GM12878 (cell line): ENCODE results near the gene OPCML. TPM values are rescaled to one million over a fixed set of nuclear protein-coding genes. Genes with fewer than 3 reads are reported as not detected.

ENCODE experiments used
- ATAC-seq: fragments of 200-7000 bp; cut with Tn5 transposase; 3 replicates; pipeline ENCODE4 v1.9.1; 2020; ENCODE audit warnings: mild to moderate bottlenecking, moderate library complexity
- BruUV-seq: library from RNA; stranded (reverse); fragments of 400-500 nt; replicated peaks from 2 replicates; lab custom pipeline; 2021; lab: Mats Ljungman, UMichigan
- CTCF ChIA-PET: fragments of 300-600 bp; sonication (Branson Sonifier 250); formaldehyde crosslinking; extraction: SDS; loops from one replicate; lab custom pipeline; 2021; ENCODE audit warnings: inconsistent platforms; lab: Yijun Ruan, JAX
- POLR2A ChIA-PET: fragments of 350-600 bp; formaldehyde crosslinking; extraction: SDS; loops from one replicate; lab custom pipeline; 2021; ENCODE audit warnings: inconsistent platforms; lab: Charles Lee
- RAD21 ChIA-PET: fragments of 300-600 bp; sonication (Branson Sonifier 250); formaldehyde crosslinking; loops from one replicate; lab custom pipeline; 2023; ENCODE audit warnings: antibody characterized with exemption; ENCODE audit not compliant: unreplicated experiment; lab: Charles Lee
- SMC1A ChIA-PET: fragments of 300-600 bp; sonication (Branson Sonifier 250); formaldehyde crosslinking; loops from one replicate; lab custom pipeline; 2023; ENCODE audit not compliant: unreplicated experiment, uncharacterized antibody; lab: Charles Lee
- DNase-seq: peaks from one replicate; pipeline ENCODE4 v3.0.0-alpha.2; 2011; ENCODE audit warnings: low read depth, low spot score
- FAIRE-seq: peaks from 3 replicates; lab custom pipeline; 2011; peaks lifted over from hg19 to GRCh38; lab: Jason Lieb, UNC
- H2AFZ ChIP-seq: 2 replicates; pipeline ENCODE4 v1.6.0; 2011; ENCODE audit warnings: low read depth, low read length, control low read depth; ENCODE audit not compliant: control insufficient read depth
- H3K27ac ChIP-seq: 2 replicates; pipeline ENCODE4 v1.5.1; 2011; ENCODE audit warnings: control low read depth; ENCODE audit not compliant: control insufficient read depth, insufficient read depth
- H3K27me3 ChIP-seq, 2 experiments: replicated peaks in 1 of 2; 2 replicates each; pipeline versions ENCODE4 v1.6.0 to v1.6.1; 2011; ENCODE audit warnings: low read length in 1 of 2; ENCODE audit not compliant: control insufficient read depth in 2 of 2, insufficient read depth in 2 of 2
- H3K36me3 ChIP-seq, 2 experiments: 2 replicates each; pipeline ENCODE4 v1.5.1; 2011; ENCODE audit warnings: low read length in 1 of 2; ENCODE audit not compliant: control insufficient read depth in 2 of 2, insufficient read depth in 2 of 2
- H3K4me1 ChIP-seq: 2 replicates; pipeline ENCODE4 v1.6.1; 2011; ENCODE audit warnings: mild to moderate bottlenecking, low read length, moderate library complexity, mixed read lengths; ENCODE audit not compliant: control insufficient read depth, insufficient read depth
- H3K4me2 ChIP-seq: 2 replicates; pipeline ENCODE4 v1.6.0; 2011; ENCODE audit warnings: control low read depth; ENCODE audit not compliant: control insufficient read depth, insufficient read depth
- H3K4me3 ChIP-seq: fragments of 200-600 bp; sonication (generic); 2 replicates; pipeline ENCODE4 v1.5.1; 2016
- H3K79me2 ChIP-seq: 2 replicates; pipeline ENCODE4 v1.6.0; 2011; ENCODE audit warnings: low read length; ENCODE audit not compliant: control insufficient read depth, insufficient read depth
- H3K9ac ChIP-seq: 2 replicates; pipeline ENCODE4 v1.8.0; 2011; ENCODE audit warnings: low read length, control low read depth, mixed read lengths; ENCODE audit not compliant: control insufficient read depth, insufficient read depth
- H3K9me3 ChIP-seq: replicated peaks from 3 replicates; pipeline ENCODE4 v1.5.1; 2011; ENCODE audit warnings: mild to moderate bottlenecking, low read length; ENCODE audit not compliant: control insufficient read depth, insufficient read depth
- H4K20me1 ChIP-seq: 2 replicates; pipeline ENCODE4 v1.6.0; 2011; ENCODE audit not compliant: control insufficient read depth, insufficient read depth
- BCL11A ChIP-seq: IDR thresholded peaks from 2 replicates; pipeline ENCODE4 v1.6.1; 2011; ENCODE audit warnings: low read depth, low read length
- BCLAF1 ChIP-seq: fragments of 450-650 bp; IDR thresholded peaks from 2 replicates; pipeline ENCODE4 v1.6.1; 2017; ENCODE audit warnings: antibody characterized with exemption, mild to moderate bottlenecking, moderate library complexity
- CUX1 ChIP-seq: IDR thresholded peaks from 2 replicates; pipeline ENCODE4 v1.6.1; 2012; ENCODE audit warnings: improper control_type of control experiment, low read depth, low read length; ENCODE audit not compliant: insufficient replicate concordance
- EP300 ChIP-seq, 2 experiments: fragments of 150-350 bp in 1 of 2; IDR thresholded peaks; 2 replicates each; pipeline ENCODE4 v1.6.1; 2011 to 2012; ENCODE audit warnings: low read depth in 2 of 2, low read length in 2 of 2, borderline replicate concordance in 1 of 2, improper control_type of control experiment in 1 of 2, inconsistent platforms in 1 of 2; ENCODE audit not compliant: control insufficient read depth in 1 of 2
- IKZF1 ChIP-seq: fragments of 450-650 bp; conservative IDR thresholded peaks from 2 replicates; pipeline ENCODE4 v1.6.1; 2017; ENCODE audit warnings: antibody characterized with exemption, mild to moderate bottlenecking
- MTA2 ChIP-seq: fragments of 450-650 bp; IDR thresholded peaks from 2 replicates; pipeline ENCODE4 v1.6.1; 2016; ENCODE audit warnings: low read depth, mild to moderate bottlenecking, moderate library complexity
- PML ChIP-seq: IDR thresholded peaks from 2 replicates; pipeline ENCODE4 v1.6.1; 2012; ENCODE audit warnings: low read length, inconsistent platforms
- POLR2AphosphoS2 ChIP-seq: IDR thresholded peaks from 2 replicates; pipeline ENCODE4 v1.6.1; 2011; ENCODE audit warnings: low read depth, mild to moderate bottlenecking, low read length, improper control_type of control experiment, moderate library complexity
- RCOR1 ChIP-seq: conservative IDR thresholded peaks from 2 replicates; pipeline ENCODE4 v1.6.1; 2012; ENCODE audit warnings: low read depth, low read length, improper control_type of control experiment
- ZNF592 ChIP-seq: fragments of 450-650 bp; IDR thresholded peaks from 2 replicates; pipeline ENCODE4 v1.6.1; 2017; ENCODE audit warnings: mild to moderate bottlenecking, moderate library complexity
- WGBS: methylation state at CpG from one replicate; pipeline ENCODE4 v1.1.6; 2016; ENCODE audit warnings: low lambda C conversion rate; ENCODE audit not compliant: insufficient replicate concordance, insufficient coverage; ENCODE audit errors: missing lambda C conversion rate; 5-methylcytosine and 5-hydroxymethylcytosine counted together
- in situ Hi-C: fragments of 300-500 bp; cut with MboI; formaldehyde crosslinking; loops from 9 replicates; pipeline ENCODE4 v1.14.3; 2018; ENCODE audit warnings: mixed read lengths
- intact Hi-C: fragments of 100-400 bp; cut with micrococcal nuclease; formaldehyde crosslinking; loops from one replicate; pipeline ENCODE4 v1.14.2; 2022; ENCODE audit not compliant: unreplicated experiment
- polyA plus RNA-seq, 11 experiments: library from polyadenylated mRNA; depleted of rRNA in 4 of 11; unstranded in 6 of 11; stranded (reverse) in 5 of 11; fragments of >200 nt; fragmentation: Nextera tagmentation in 4 of 11; fragmentation: Illumina TruSeq in 1 of 11; extraction: Ambion mirVana in 4 of 11; extraction: Trizol in 1 of 11; gene quantifications; 1 replicate in 1 of 11; 2 replicates in 10 of 11; pipeline versions ENCODE4 v1.2.1 to v1.2.3, GENCODE V29; 2011 to 2016; ENCODE audit warnings: inconsistent platforms in 2 of 11, missing spikeins in 2 of 11, low read depth in 1 of 11
- total RNA-seq, 4 experiments: library from RNA; depleted of rRNA in 3 of 4; stranded (reverse); fragments of >200 nt in 3 of 4; fragmentation: Illumina TruSeq in 1 of 4; extraction: Trizol in 1 of 4; gene quantifications; 2 replicates each; pipeline versions ENCODE4 v1.2.1 to v1.2.3, GENCODE V29; 2013 to 2021

OPCML gene
- total and polyA plus RNA-seq, 10 of the 15 experiments (the other 5 are each of a cell fraction or from before 2014, with no cell fraction given), result 0.84 TPM; not detected in 9

GRCh38 chr11:132878111-132878510 lies 654.2 kb downstream of the OPCML start:
- Histone ChIP-seq H3K9me3 (no peaks in the 10 kb centered on the region), H3K4me2 (no peak overlapping the region), H3K27me3 (peaks cover 0 to 2% of the 10 kb centered on the region in 2 experiments; a peak in 2 of 4 replicates), H3K36me3 (no peaks in the 10 kb centered on the region), H3K27ac (no peak overlapping the region), H4K20me1 (no peaks in the 10 kb centered on the region), H2AFZ (no peak overlapping the region), H3K4me1 (no peaks in the 10 kb centered on the region), H3K9ac (no peak overlapping the region), H3K4me3 (no peak overlapping the region), H3K79me2 (no peaks in the 10 kb centered on the region)
- in situ Hi-C loops, result no loop called here
- ATAC-seq (no peak), DNase-seq (no peak), FAIRE-seq (no peak)
- ChIA-PET SMC1A (no interaction called here), RAD21 (no interaction called here), POLR2A (no interaction called here), CTCF (no interaction called here)
- BruUV-seq, result no TSS peak
- intact Hi-C loops, result no loop called here
- WGBS, result 56% methylated on average over 5 of the region's 5 CpGs
- TF ChIP-seq MTA2 (no peak), PML (no peak), BCLAF1 (no peak), POLR2AphosphoS2 (no peak), BCL11A (no peak), EP300 (IDR thresholded peaks at IDR 0.05; ENCODE audit: borderline replicate concordance in 1 of 2, control insufficient read depth in 1 of 2, low read depth in 2 of 2, low read length in 2 of 2) (no peak), CUX1 (no peak), IKZF1 (no peak), ZNF592 (no peak), RCOR1 (no peak)
